ENCODE results near the gene UBA1.

UBA1 gene

DNA sequence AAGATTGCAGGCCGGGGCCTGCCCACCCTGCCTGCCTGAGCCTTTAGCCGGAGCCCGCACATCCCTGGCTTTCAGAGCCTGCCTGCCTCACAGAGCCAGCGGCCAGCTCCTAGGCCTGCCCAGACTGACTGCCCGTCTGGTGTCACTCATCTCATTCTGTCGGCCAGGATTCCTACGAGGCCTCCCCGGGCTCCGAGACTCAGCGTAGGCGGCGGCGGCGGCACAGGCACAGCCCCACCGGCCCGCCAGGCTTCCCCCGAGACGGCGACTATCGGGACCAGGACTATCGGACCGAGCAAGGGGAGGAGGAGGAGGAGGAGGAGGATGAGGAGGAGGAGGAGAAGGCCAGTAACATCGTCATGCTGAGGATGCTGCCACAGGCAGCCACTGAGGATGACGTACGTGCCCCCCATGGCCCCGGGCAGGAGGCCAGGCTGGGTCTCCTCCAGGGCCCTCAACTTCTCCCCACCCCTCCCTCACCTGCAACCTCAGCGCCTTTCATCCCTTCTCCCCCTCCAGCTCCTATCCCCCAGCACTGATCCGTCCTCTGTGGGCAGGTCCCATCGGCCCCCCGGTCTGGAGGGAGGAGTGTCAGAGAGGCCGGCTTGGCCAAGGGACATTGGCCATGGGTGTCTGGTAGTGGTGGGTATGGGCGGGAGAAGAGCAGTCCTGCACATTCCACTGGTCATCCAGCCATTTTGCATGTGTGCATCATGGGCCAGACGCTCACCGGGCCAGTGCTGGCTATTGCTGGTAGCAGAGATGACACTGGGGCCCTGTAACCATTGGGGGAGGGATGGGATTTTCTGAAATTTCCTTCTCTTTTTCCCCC, 22.6 kb upstream of the UBA1 start:
- DNase-seq: no peak

DNA sequence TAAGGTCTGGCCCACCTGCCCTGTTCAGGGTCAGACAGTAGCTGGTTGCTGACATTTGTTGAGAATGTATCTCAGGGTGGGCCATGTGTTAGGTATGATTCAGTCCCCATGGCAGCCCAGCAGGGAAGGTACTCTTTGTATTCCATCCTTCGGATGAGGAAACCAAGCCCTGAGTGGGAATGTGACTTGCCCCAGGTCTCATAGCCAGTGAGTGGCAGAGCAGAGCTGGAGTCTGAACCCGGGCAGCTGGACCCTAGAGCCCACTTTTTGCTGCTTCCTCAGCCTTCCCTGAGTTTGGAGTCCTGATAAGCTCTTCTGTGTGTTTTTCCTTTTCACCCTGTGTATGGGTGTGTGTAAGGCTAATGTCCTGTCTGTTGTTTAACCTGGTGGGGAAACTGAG, 21.6 kb upstream of the UBA1 start:
- no peak for DNase-seq

DNA sequence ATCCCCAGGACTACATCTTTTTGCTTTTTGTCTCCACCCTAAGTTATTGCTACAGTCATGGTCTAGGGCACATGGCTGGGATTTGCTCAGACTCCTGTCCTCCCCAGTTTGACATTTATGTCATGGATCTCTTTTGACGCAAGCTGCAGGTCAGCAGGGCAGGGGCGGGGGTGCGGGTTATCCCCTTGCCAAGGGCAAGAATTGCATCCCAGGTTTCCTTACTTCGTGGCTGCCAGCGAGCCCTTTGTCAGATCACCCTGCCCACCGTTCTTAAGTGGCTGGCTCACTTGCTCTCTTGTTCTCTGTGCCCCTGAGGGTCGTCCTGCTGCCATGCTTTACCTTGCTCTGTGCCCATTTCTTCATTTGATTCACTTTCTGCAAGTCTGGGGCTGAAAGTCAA, 21.1 kb upstream of the UBA1 start:
- DNase-seq: no peak

GRCh38 chrX:47172971-47173792, 20.4 kb upstream of the UBA1 start:
- DNase-seq: no peak

- no peak for DNase-seq
Observed at GRCh38 chrX:47174376-47174775, 19.3 kb upstream of the UBA1 start.

- DNase-seq: no peak
Observed at GRCh38 chrX:47174846-47175587, 18.6 kb upstream of the UBA1 start.

- DNase-seq: no peak
Observed at GRCh38 chrX:47175588-47175980, 18.0 kb upstream of the UBA1 start.

- no peak for DNase-seq
Observed at GRCh38 chrX:47176101-47176740, 17.4 kb upstream of the UBA1 start.

GRCh38 chrX:47177079-47177478, 16.6 kb upstream of the UBA1 start:
- DNase-seq: no peak

GRCh38 chrX:47178337-47178736, 15.3 kb upstream of the UBA1 start:
- DNase-seq: no peak

- DNase-seq: no peak
Observed at GRCh38 chrX:47179221-47179927, 14.3 kb upstream of the UBA1 start.

DNA sequence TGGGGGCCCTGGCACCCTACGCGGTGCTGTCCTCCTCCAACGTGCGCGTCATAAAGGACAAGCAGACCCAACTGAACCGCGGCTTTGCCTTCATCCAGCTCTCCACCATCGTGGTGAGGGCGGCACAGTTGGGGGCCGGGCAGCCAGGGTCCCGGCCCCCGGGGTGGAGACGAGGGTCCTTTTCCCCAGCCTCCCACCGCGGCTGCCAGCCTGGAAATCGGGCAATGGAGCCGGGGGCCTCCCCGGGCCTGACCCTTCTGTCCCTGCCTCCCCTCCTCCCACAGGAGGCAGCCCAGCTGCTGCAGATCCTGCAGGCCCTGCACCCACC, 13.7 kb upstream of the UBA1 start:
- no peak for DNase-seq

DNA sequence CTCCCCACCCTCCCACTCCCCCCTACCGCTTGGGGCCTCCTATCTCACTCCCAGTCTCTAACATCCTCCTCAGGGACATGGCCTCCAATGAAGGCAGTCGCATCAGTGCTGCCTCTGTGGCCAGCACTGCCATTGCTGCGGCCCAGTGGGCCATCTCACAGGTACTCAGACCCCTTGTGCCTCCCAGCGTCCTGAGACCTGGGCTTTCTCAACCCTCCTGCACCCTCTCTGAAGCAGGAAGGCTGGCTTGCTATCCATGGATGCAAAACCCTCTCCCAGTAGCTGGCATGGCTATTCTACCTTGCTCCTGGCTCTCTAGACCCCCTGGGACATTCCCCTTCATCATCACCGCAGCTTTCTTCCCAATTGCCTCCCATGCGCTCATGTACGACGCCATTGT, 13.3 kb upstream of the UBA1 start:
- no peak for DNase-seq

- no peak for DNase-seq
Observed at GRCh38 chrX:47181301-47181700, 12.3 kb upstream of the UBA1 start.

DNA sequence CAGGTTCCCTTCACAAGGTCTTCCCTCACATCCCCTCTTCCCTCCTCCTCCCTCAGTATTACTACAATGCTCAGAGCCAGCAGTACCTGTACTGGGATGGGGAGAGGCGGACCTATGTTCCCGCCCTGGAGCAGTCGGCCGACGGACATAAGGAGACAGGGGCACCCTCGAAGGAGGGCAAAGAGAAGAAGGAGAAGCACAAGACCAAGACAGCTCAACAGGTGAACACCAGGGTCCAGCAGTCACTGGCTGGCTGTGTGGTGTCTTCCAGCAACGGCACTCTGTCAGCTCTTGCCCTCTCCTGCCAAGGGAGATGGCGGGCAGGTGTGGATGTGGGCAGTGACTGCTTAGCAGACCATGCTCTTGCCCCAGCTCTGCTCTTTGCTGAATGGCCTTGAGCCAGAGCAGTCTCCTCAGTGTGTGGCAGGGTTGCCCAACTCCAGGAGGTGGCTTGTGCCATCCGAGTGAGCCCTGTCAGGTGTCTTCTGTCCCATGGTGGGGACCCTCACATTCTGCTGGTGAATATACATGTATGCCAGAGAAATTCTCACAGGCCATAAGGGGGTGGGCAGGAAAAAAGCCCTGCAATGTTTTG, 11.4 kb upstream of the UBA1 start:
- no peak for DNase-seq

GRCh38 chrX:47184486-47184885, 9.1 kb upstream of the UBA1 start:
- DNase-seq: no peak

GRCh38 chrX:47185241-47185640, 8.4 kb upstream of the UBA1 start:
- DNase-seq: no peak

- no peak for DNase-seq
Observed at GRCh38 chrX:47186096-47186740, 7.4 kb upstream of the UBA1 start.

DNA sequence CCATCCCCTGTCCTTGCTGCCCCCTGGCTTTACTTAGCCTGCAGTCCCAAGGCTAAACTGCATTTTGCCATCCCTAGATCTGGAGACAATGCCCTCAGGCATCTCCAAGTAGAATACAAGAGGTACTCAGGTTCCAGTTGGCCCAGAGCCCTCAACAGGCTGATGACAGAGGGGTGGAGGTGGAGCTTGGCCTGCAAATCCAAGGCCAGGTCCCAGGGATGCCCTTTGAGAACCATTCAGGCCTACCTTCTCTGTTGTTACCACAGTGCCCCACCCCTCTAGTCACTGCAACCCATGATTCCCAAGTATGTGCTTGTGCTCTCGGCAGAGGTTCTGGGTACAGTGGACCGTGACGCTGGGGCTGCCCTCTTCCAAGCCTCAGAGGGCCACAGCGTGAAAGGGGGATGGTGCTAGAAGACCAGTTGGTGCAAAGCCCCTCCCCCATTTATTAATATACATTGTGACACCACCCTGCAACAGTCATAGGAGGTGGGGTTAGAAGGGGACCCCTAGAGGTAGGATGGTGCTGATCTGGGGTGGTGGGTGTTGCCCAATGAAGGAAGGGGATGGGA, 6.4 kb upstream of the UBA1 start:
- DNase-seq: no peak

DNA sequence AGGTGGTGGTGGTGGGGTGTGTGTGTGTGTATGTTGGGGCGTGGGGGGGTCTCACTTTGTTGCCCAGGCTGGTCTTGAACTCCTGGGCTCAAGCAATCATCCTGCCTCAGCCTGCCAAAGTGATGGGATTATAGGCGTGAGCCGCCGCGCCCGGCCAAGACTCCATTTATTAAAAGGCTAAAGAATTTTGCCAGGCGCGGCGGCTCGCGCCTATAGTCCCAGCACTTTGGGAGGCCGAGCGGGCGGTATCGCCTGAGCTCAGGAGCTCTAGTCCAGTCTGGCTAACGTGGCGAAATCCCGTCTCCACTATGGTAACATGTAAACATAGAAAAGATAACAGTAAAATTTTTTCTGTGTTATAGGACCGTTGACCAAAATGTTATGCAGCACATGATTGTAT, 3.7 kb upstream of the UBA1 start:
- DNase-seq: no peak

Data from GF-D8 (cell line).